MM.1S (cell line): ENCODE results near the gene LRRC32.

ENCODE experiments used
- DNase-seq: peaks from one replicate; pipeline ENCODE4 v3.0.0-alpha.2; 2015
- H2AFZ ChIP-seq: fragments of 300-600 bp; sonication (generic); 2 replicates; pipeline ENCODE4 v1.6.0; 2016; ENCODE audit warnings: antibody characterized with exemption, low read length
- H3F3A ChIP-seq: fragments of 300-600 bp; sonication (generic); 2 replicates; pipeline ENCODE4 v1.6.1; 2016; ENCODE audit warnings: mild to moderate bottlenecking, antibody characterized with exemption, low read length, moderate library complexity, mixed read lengths; ENCODE audit not compliant: insufficient read depth
- H3K27ac ChIP-seq: fragments of 300-600 bp; sonication (generic); 2 replicates; pipeline ENCODE4 v1.5.1; 2016; ENCODE audit warnings: mild to moderate bottlenecking, low read length
- H3K27me3 ChIP-seq: fragments of 300-600 bp; sonication (generic); replicated peaks from 2 replicates; pipeline ENCODE4 v1.6.0; 2016; ENCODE audit warnings: low read length; ENCODE audit not compliant: insufficient read depth
- H3K36me3 ChIP-seq: fragments of 300-600 bp; sonication (generic); replicated peaks from 2 replicates; pipeline ENCODE4 v1.6.1; 2016; ENCODE audit warnings: mild to moderate bottlenecking, low read length, mixed read lengths; ENCODE audit not compliant: insufficient read depth
- H3K4me1 ChIP-seq: fragments of 300-600 bp; sonication (generic); 2 replicates; pipeline ENCODE4 v1.6.1; 2016; ENCODE audit warnings: low read length, mixed read lengths
- H3K4me2 ChIP-seq: fragments of 300-600 bp; sonication (generic); 2 replicates; pipeline ENCODE4 v1.6.0; 2016; ENCODE audit warnings: low read depth, low read length
- H3K4me3 ChIP-seq: fragments of 300-600 bp; sonication (generic); 2 replicates; pipeline ENCODE4 v1.5.1; 2016; ENCODE audit warnings: low read length, mixed read lengths
- H3K79me2 ChIP-seq: fragments of 300-600 bp; sonication (generic); 2 replicates; pipeline ENCODE4 v1.6.1; 2016; ENCODE audit warnings: mixed run types, low read length, mixed read lengths
- H3K9ac ChIP-seq: fragments of 300-600 bp; sonication (generic); 2 replicates; pipeline ENCODE4 v1.6.1; 2016; ENCODE audit warnings: low read length, mixed read lengths
- H3K9me2 ChIP-seq: fragments of 300-600 bp; sonication (generic); replicated peaks from 2 replicates; pipeline ENCODE4 v1.6.1; 2016; ENCODE audit warnings: mild to moderate bottlenecking, low read length, mixed read lengths; ENCODE audit not compliant: insufficient read depth
- H3K9me3 ChIP-seq: fragments of 300-600 bp; sonication (generic); replicated peaks from 2 replicates; pipeline ENCODE4 v1.6.1; 2016; ENCODE audit warnings: mild to moderate bottlenecking, low read length, mixed read lengths; ENCODE audit not compliant: insufficient read depth
- H4K20me1 ChIP-seq: fragments of 300-600 bp; sonication (generic); 2 replicates; pipeline ENCODE4 v1.6.1; 2016; ENCODE audit warnings: mild to moderate bottlenecking, low read length, moderate library complexity, mixed read lengths; ENCODE audit not compliant: insufficient read depth
- CTCF ChIP-seq: fragments of 300-600 bp; sonication (generic); IDR thresholded peaks from 2 replicates; pipeline ENCODE4 v1.5.1; 2016; ENCODE audit warnings: antibody characterized with exemption, low read length, mixed read lengths
- EZH2 ChIP-seq: fragments of 300-600 bp; sonication (generic); optimal IDR thresholded peaks from 2 replicates; pipeline ENCODE3; 2017; ENCODE audit warnings: low read depth, mild to moderate bottlenecking, antibody characterized with exemption, low read length, mixed read lengths
- EZH2phosphoT487 ChIP-seq: fragments of 300-600 bp; sonication (generic); IDR thresholded peaks from 2 replicates; pipeline ENCODE4 v1.6.1; 2018; ENCODE audit warnings: antibody characterized with exemption, low read length

The LRRC32 gene

GRCh38 chr11:76629853-76630599, 40.5 kb downstream of the LRRC32 start:
- Histone ChIP-seq H3K79me2 (no peaks in the 10 kb centered on the region), H3K9me3 (no peaks in the 10 kb centered on the region), H4K20me1 (no peaks in the 10 kb centered on the region), H2AFZ (no peak overlapping the region), H3K27ac (no peak overlapping the region), H3K4me3 (no peak overlapping the region), H3K27me3 (0 out of 2 replicates have a peak, but pooled peaks cover 12% of the 10 kb centered on the region), H3K36me3 (no peaks in the 10 kb centered on the region), H3K9me2 (no peaks in the 10 kb centered on the region), H3F3A (no peaks in the 10 kb centered on the region), H3K9ac (no peak overlapping the region), H3K4me1 (peaks cover 25% of the 10 kb centered on the region), H3K4me2 (no peak overlapping the region)
- no peak for DNase-seq
- TF ChIP-seq EZH2 = no peak

- Histone ChIP-seq H3K27me3 (0 out of 2 replicates have a peak, but pooled peaks cover 12% of the 10 kb centered on the region), H3K9ac (no peak overlapping the region), H3K4me3 (no peak overlapping the region), H3K79me2 (no peaks in the 10 kb centered on the region), H3K9me3 (no peaks in the 10 kb centered on the region), H3F3A (no peaks in the 10 kb centered on the region), H3K27ac (no peak overlapping the region), H3K4me2 (no peak overlapping the region), H2AFZ (no peak overlapping the region), H3K9me2 (no peaks in the 10 kb centered on the region), H3K4me1 (peaks cover 25% of the 10 kb centered on the region), H3K36me3 (no peaks in the 10 kb centered on the region), H4K20me1 (no peaks in the 10 kb centered on the region)
- TF ChIP-seq EZH2phosphoT487 = no peak
- no peak for TF ChIP-seq CTCF
- no peak for TF ChIP-seq EZH2
- no peak for DNase-seq
Observed at GRCh38 chr11:76629116-76629852, 41.3 kb downstream of the LRRC32 start.

- Histone ChIP-seq H3K4me2 (no peak overlapping the region), H3K4me3 (no peak overlapping the region), H3K4me1 (peaks cover 25% of the 10 kb centered on the region), H3K9ac (no peak overlapping the region), H4K20me1 (no peaks in the 10 kb centered on the region), H3K27me3 (0 out of 2 replicates have a peak, but pooled peaks cover 12% of the 10 kb centered on the region), H3K27ac (no peak overlapping the region), H3K9me2 (no peaks in the 10 kb centered on the region), H3F3A (no peaks in the 10 kb centered on the region), H2AFZ (no peak overlapping the region), H3K36me3 (no peaks in the 10 kb centered on the region), H3K9me3 (no peaks in the 10 kb centered on the region), H3K79me2 (no peaks in the 10 kb centered on the region)
- DNase-seq = no peak
- TF ChIP-seq EZH2phosphoT487 = no peak
- TF ChIP-seq CTCF = no peak
- TF ChIP-seq EZH2 = no peak
Observed at GRCh38 chr11:76628408-76628947, 42.1 kb downstream of the LRRC32 start.
